Muscle of back (tissue), 11 donors: Measurements from ENCODE around the gene COA5. TPM values are rescaled to one million over a fixed set of nuclear protein-coding genes. Genes with fewer than 3 reads are reported as not detected.

Experiments
- DNase-seq, 3 donors: peaks; one replicate each; pipeline versions ENCODE4 v3.0.0 to v3.0.0-alpha.2; 2013
- polyA plus RNA-seq, 10 donors: library from polyadenylated mRNA; unstranded; fragments of 120-200 nt; gene quantifications; one replicate each; pipeline ENCODE4 v1.2.1, GENCODE V29; 2013; ENCODE audit not compliant: insufficient read length in 10 of 10

Gene COA5
- polyA plus RNA-seq, 10 donors: 36.6 to 51.2 (median 45.2) TPM

GRCh38 chr2:98555696-98556095, 52.6 kb downstream of the COA5 start:
- DNase-seq: no peak

- DNase-seq: no peak
Measured at GRCh38 chr2:98554116-98554861, 54.0 kb downstream of the COA5 start.

GRCh38 chr2:98552499-98553179, 55.7 kb downstream of the COA5 start:
- DNase-seq: peak in 1 of 3 donors; percentile 27

- no peak for DNase-seq
Measured at GRCh38 chr2:98551316-98551715, 57.0 kb downstream of the COA5 start.

- no peak for DNase-seq
Measured at GRCh38 chr2:98550165-98550564, 58.1 kb downstream of the COA5 start.

Other genes with a start within 250 kb of the COA5 start
- gene INPP4A, start 163.7 kb downstream of the COA5 start, polyA plus RNA-seq: 10 to 100 TPM in 9 of 10 donors, 1 to 10 TPM in 1; 9.9 to 15.7 (median 14.0) TPM
- 10 to 100 TPM; 24.9 to 42.1 (median 32.1) TPM for gene UNC50, start 77 bp upstream of the COA5 start, polyA plus RNA-seq
- gene MGAT4A, start 122.6 kb upstream of the COA5 start, polyA plus RNA-seq: 1 to 10 TPM; 3.5 to 8.7 (median 5.3) TPM